NOMO-1 treated with DMSO at 0.1 percent for 48 hours (cell line): ENCODE results near the gene FBRSL1.
"Not testable (repeated sequence)": the region's sequence is repeated elsewhere in the genome, so short reads cannot be mapped to it uniquely, and the experiment has no call there.

Experiments
- DNase-seq: peaks from one replicate; lab custom pipeline; 2025; ENCODE audit not compliant: unreplicated experiment; lab: John Stamatoyannopoulos, UW

FBRSL1 gene

GRCh38 chr12:132470397-132470796 is 19.6 kb upstream of the FBRSL1 start:
- no peak for DNase-seq

GRCh38 chr12:132471011-132471857 is 18.7 kb upstream of the FBRSL1 start:
- peak; percentile 80 for DNase-seq

GRCh38 chr12:132471858-132472255 is 18.1 kb upstream of the FBRSL1 start:
- no peak for DNase-seq

- DNase-seq: no peak
Measured at GRCh38 chr12:132472386-132472785, 17.6 kb upstream of the FBRSL1 start.

- DNase-seq: peak; percentile 20
Measured at GRCh38 chr12:132474237-132474741, 15.7 kb upstream of the FBRSL1 start.

- DNase-seq: not testable (repeated sequence)
Measured at GRCh38 chr12:132474799-132475303, 15.1 kb upstream of the FBRSL1 start.

- DNase-seq: peak; percentile 67
Measured at GRCh38 chr12:132475304-132476037, 14.5 kb upstream of the FBRSL1 start.

GRCh38 chr12:132476038-132476414 is 13.9 kb upstream of the FBRSL1 start:
- DNase-seq: no peak

- no peak for DNase-seq
Measured at GRCh38 chr12:132476421-132476820, 13.5 kb upstream of the FBRSL1 start.

- DNase-seq: peak; percentile 57
Measured at GRCh38 chr12:132477017-132477702, 12.8 kb upstream of the FBRSL1 start.

- DNase-seq: no peak
Measured at GRCh38 chr12:132477703-132478432, 12.1 kb upstream of the FBRSL1 start.

- DNase-seq: no peak
Measured at GRCh38 chr12:132478433-132478803, 11.5 kb upstream of the FBRSL1 start.

- peak; percentile 20 for DNase-seq
Measured at GRCh38 chr12:132478845-132479244, 11.1 kb upstream of the FBRSL1 start.

- no peak for DNase-seq
Measured at GRCh38 chr12:132479291-132479690, 10.7 kb upstream of the FBRSL1 start.

- no peak for DNase-seq
Measured at GRCh38 chr12:132479938-132480622, 9.9 kb upstream of the FBRSL1 start.

- no peak for DNase-seq
Measured at GRCh38 chr12:132480623-132481132, 9.3 kb upstream of the FBRSL1 start.

- peak; percentile 15 for DNase-seq
Measured at GRCh38 chr12:132481345-132481744, 8.6 kb upstream of the FBRSL1 start.

- DNase-seq: no peak
Measured at GRCh38 chr12:132481771-132482745, 7.9 kb upstream of the FBRSL1 start.

GRCh38 chr12:132482771-132483170 is 7.2 kb upstream of the FBRSL1 start:
- no peak for DNase-seq
